ENCODE measurements around the gene MAN1C1. TPM values are rescaled to one million over a fixed set of nuclear protein-coding genes. Genes with fewer than 3 reads are reported as not detected.
A peak's percentile ranks its signal among the peaks of the same experiment; 100 is the strongest.

The MAN1C1 gene
- total and polyA plus RNA-seq, 2 donors from 2014 or later, result 31.7 to 65.5 TPM

DNA sequence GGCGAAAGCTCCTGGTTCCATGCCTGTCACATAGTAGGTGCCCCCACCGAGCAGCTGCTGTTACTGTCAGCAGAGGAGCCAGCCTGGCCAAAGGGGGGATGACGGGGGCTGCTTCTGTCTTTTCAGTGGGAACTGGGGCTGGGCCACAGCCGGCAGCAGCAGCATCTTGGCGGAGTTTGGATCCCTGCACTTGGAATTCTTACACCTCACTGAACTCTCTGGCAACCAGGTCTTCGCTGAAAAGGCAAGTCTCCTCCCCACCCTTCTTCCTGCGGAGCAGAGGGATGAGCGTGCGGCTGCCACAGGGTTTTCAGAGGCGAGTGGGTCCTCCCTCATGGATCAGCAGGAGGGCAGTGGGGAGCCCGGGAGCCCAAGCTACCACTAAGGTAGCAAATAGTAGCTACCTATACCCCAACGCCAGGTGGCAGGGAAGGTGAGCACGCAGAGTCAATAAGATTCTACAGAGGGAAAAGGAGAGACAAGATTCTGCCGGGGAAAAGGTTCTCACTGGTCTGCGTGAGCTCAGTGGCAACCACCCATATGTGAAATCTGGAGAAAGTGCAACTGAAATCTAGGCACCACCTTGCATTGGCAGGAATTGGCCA is 142.0 kb downstream of the MAN1C1 start:
- no peak overlapping the region for H3K27ac ChIP-seq (ENCODE audit: low read depth in 2 of 2, low read length in 2 of 2)
- TF ChIP-seq, protein P1, sequence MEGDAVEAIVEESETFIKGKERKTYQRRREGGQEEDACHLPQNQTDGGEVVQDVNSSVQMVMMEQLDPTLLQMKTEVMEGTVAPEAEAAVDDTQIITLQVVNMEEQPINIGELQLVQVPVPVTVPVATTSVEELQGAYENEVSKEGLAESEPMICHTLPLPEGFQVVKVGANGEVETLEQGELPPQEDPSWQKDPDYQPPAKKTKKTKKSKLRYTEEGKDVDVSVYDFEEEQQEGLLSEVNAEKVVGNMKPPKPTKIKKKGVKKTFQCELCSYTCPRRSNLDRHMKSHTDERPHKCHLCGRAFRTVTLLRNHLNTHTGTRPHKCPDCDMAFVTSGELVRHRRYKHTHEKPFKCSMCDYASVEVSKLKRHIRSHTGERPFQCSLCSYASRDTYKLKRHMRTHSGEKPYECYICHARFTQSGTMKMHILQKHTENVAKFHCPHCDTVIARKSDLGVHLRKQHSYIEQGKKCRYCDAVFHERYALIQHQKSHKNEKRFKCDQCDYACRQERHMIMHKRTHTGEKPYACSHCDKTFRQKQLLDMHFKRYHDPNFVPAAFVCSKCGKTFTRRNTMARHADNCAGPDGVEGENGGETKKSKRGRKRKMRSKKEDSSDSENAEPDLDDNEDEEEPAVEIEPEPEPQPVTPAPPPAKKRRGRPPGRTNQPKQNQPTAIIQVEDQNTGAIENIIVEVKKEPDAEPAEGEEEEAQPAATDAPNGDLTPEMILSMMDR (IDR thresholded peaks at IDR 0.05; ENCODE audit: borderline replicate concordance, extremely low read depth, insufficient read depth), result no peak
- H3K4me1 ChIP-seq (ENCODE audit: control insufficient read depth in 2 of 3, insufficient read depth in 2 of 3, low read depth in 1 of 3, low read length in 3 of 3), result peaks cover 0 to 18% (median 15%) of the 10 kb centered on the region in 3 donors
- no peaks in the 10 kb centered on the region for H3K27me3 ChIP-seq (ENCODE audit: control insufficient read depth, insufficient read depth, low read length)
- DNase-seq, result no peak
- H3K36me3 ChIP-seq (ENCODE audit: control insufficient read depth in 2 of 3, insufficient read depth in 3 of 3, low read length in 3 of 3), result peaks cover 0 to 7% (median 6%) of the 10 kb centered on the region in 3 donors
- no peak for FAIRE-seq
- no peaks in the 10 kb centered on the region for H3K9me3 ChIP-seq (ENCODE audit: control insufficient read depth in 2 of 3, insufficient read depth in 1 of 3, low read length in 3 of 3)
- no peak overlapping the region for H3K9ac ChIP-seq (ENCODE audit: low read length in 3 of 3)
- intact Hi-C loops (cut with DNase I), result no loop called here
- no peak overlapping the region for H3K4me3 ChIP-seq (ENCODE audit: low read length in 3 of 3)

DNA sequence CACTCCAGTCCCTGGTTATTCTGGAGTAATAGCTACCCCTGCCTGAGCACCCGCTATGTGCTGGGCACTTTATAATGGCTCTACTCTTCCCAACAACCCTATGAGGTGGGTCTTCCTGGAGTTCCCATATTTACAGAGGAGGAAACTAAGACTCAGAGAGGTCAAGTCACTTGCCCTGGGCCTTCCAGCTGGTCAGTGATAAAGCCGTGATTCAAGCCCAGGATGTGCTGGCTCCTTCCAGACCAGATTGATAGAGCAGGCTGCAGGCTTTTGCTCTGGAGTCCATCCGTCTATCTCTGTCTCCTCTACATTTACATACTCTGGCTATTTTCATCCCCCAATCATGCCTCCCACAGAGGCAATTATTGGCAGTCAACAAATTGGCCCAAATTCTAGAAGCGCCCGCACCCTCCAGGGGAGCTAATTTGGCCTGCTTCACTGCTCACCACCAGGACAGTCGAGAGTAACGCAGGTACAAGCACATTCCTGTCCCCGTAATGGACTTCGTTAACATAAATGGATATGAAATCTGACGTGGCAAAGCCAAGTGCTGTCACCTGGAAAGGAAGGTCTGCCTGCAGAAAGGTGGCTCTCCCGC is 143.6 kb downstream of the MAN1C1 start:
- H3K27me3 ChIP-seq (ENCODE audit: control insufficient read depth, insufficient read depth, low read length), result no peaks in the 10 kb centered on the region
- no peak for FAIRE-seq
- H3K36me3 ChIP-seq (ENCODE audit: control insufficient read depth in 2 of 3, insufficient read depth in 3 of 3, low read length in 3 of 3), result peaks cover 0 to 4% (median 4%) of the 10 kb centered on the region in 3 donors
- TF ChIP-seq, protein P1 (IDR thresholded peaks at IDR 0.05; ENCODE audit: borderline replicate concordance, extremely low read depth, insufficient read depth), result no peak
- no peaks in the 10 kb centered on the region for H3K9me3 ChIP-seq (ENCODE audit: control insufficient read depth in 2 of 3, insufficient read depth in 1 of 3, low read length in 3 of 3)
- no peak overlapping the region for H3K4me3 ChIP-seq (ENCODE audit: low read length in 3 of 3)
- H3K27ac ChIP-seq (ENCODE audit: low read depth in 2 of 2, low read length in 2 of 2), result peak overlapping the region in 1 of 2 donors; percentile 8
- peaks cover 0 to 20% (median 19%) of the 10 kb centered on the region in 3 donors for H3K4me1 ChIP-seq (ENCODE audit: control insufficient read depth in 2 of 3, insufficient read depth in 2 of 3, low read depth in 1 of 3, low read length in 3 of 3)
- intact Hi-C loops (cut with DNase I), result no loop called here
- no peak for DNase-seq
- no peak overlapping the region for H3K9ac ChIP-seq (ENCODE audit: low read length in 3 of 3)

DNA sequence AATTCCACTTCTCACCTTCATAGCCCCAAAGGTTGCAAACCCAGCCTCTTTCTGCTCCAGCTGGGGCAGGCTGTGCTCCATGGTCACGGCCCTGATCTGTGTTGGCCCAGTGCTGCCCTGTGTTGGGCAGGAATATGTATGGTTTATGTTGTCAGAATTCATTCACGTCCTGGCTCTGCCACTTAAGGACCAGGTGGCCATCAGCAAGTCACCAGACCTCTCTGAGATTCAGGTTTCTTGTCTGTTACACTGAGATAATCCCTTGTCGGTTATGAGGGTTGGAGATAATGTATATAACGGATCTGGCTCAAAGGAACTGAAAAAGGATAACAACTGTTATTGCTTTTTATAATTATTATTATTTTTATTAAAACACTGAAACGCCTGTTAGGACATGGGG is 144.3 kb downstream of the MAN1C1 start:
- FAIRE-seq, result no peak
- no peak overlapping the region for H3K4me3 ChIP-seq (ENCODE audit: low read length in 3 of 3)

More for the DNA sequence above, 144.3 kb downstream of the MAN1C1 start:
- Histone ChIP-seq H3K4me1 (ENCODE audit: control insufficient read depth in 2 of 3, insufficient read depth in 2 of 3, low read depth in 1 of 3, low read length in 3 of 3) (peaks cover 0 to 25% (median 23%) of the 10 kb centered on the region in 3 donors), H3K9me3 (ENCODE audit: control insufficient read depth in 2 of 3, insufficient read depth in 1 of 3, low read length in 3 of 3) (no peaks in the 10 kb centered on the region), H3K36me3 (ENCODE audit: control insufficient read depth in 2 of 3, insufficient read depth in 3 of 3, low read length in 3 of 3) (no peaks in the 10 kb centered on the region), H3K9ac (ENCODE audit: low read length in 3 of 3) (no peak overlapping the region), H3K27me3 (ENCODE audit: control insufficient read depth, insufficient read depth, low read length) (no peaks in the 10 kb centered on the region), H3K27ac (ENCODE audit: low read depth in 2 of 2, low read length in 2 of 2) (no peak overlapping the region)
- DNase-seq, result no peak
- intact Hi-C loops (cut with DNase I), result no loop called here
- TF ChIP-seq, protein P1 (IDR thresholded peaks at IDR 0.05; ENCODE audit: borderline replicate concordance, extremely low read depth, insufficient read depth), result no peak

Measured in kidney (tissue), 14 donors.